SK-N-MC (cell line): ENCODE measurements around the gene DYTN.

Experiments
- DNase-seq: peaks from one replicate; pipeline ENCODE4 v3.0.0-alpha.2; 2011; ENCODE audit warnings: low read depth, low spot score
- H3K27ac ChIP-seq: fragments of 200-600 bp; sonication (generic); 2 replicates; pipeline ENCODE4 v1.5.1; 2016; ENCODE audit warnings: mixed run types
- H3K36me3 ChIP-seq: fragments of 200-600 bp; sonication (generic); 2 replicates; pipeline ENCODE4 v1.6.1; 2017; ENCODE audit warnings: antibody characterized with exemption, low read length, mixed read lengths; ENCODE audit not compliant: insufficient read depth
- H3K4me3 ChIP-seq: fragments of 200-600 bp; sonication (generic); 2 replicates; pipeline ENCODE4 v1.5.1; 2016
- H3K9ac ChIP-seq: fragments of 200-600 bp; sonication (generic); 2 replicates; pipeline ENCODE4 v1.8.0; 2017; ENCODE audit warnings: mixed run types, mixed read lengths; ENCODE audit not compliant: insufficient read length
- H3K9me3 ChIP-seq: fragments of 200-600 bp; sonication (generic); 2 replicates; pipeline ENCODE4 v1.6.1; 2017; ENCODE audit warnings: low read depth, mild to moderate bottlenecking, antibody characterized with exemption, low read length, moderate library complexity, mixed read lengths
- EZH2 ChIP-seq: fragments of 200-600 bp; sonication (generic); IDR thresholded peaks from one replicate; pipeline ENCODE4 v1.6.1; 2017; ENCODE audit warnings: antibody characterized with exemption
- FOXP2 ChIP-seq: optimal IDR thresholded peaks from 2 replicates; pipeline ENCODE3; 2011; ENCODE audit warnings: mild to moderate bottlenecking, moderate library complexity; ENCODE audit not compliant: insufficient read depth; ENCODE audit errors: extremely low read length, control extremely low read depth
- POLR2AphosphoS5 ChIP-seq: IDR thresholded peaks from 2 replicates; pipeline ENCODE4 v1.6.1; 2012; ENCODE audit warnings: mild to moderate bottlenecking, low read depth, low read length, borderline replicate concordance

DYTN gene

GRCh38 chr2:206718296-206718695 is at the start of gene DYTN:
Gene DYTN (minus strand): TSS chr2:206718396. CDS start chr2:206718279, 117 bp downstream.
- no peaks in the 10 kb centered on the region for H3K9me3 ChIP-seq
- H3K9ac ChIP-seq, result no peak within 1 kb of the TSS
- H3K27ac ChIP-seq, result no peak within 1 kb of the TSS
- TF ChIP-seq POLR2AphosphoS5 (no peak), FOXP2 (no peak), EZH2 (no peak)
- no peak within 1 kb of the TSS for H3K4me3 ChIP-seq
- DNase-seq, result no peak
- no peaks in the 10 kb centered on the region for H3K36me3 ChIP-seq

- Histone ChIP-seq H3K27ac (no peak overlapping the region; the same call in 1 of the 2 replicates), H3K9ac (peak overlapping the region; percentile 91), H3K36me3 (peaks cover 26% of the 10 kb centered on the region), H3K9me3 (no peaks in the 10 kb centered on the region), H3K4me3 (peak overlapping the region; percentile 83)
- no peak for DNase-seq
- TF ChIP-seq EZH2 (no peak), FOXP2 (no peak), POLR2AphosphoS5 (no peak)
Measured at GRCh38 chr2:206766057-206766930, 48.1 kb upstream of the DYTN start.

- Histone ChIP-seq H3K9me3 (no peaks in the 10 kb centered on the region), H3K4me3 (peak within 1 kb of the TSS; percentile 83), H3K9ac (peak within 1 kb of the TSS; percentile 91), H3K27ac (peak within 1 kb of the TSS; percentile 65), H3K36me3 (peaks cover 21% of the 10 kb centered on the region)
- DNase-seq, result peak; percentile 87
- TF ChIP-seq EZH2 (no peak), FOXP2 (no peak), POLR2AphosphoS5 (peak; percentile 90)
Measured at GRCh38 chr2:206765242-206766056, 47.3 kb upstream of the DYTN start, which contains the start of the genes FASTKD2 and MDH1B. Gene FASTKD2 (plus strand): TSS chr2:206765606. CDS start chr2:206766694, 1,088 bp downstream. Gene MDH1B (minus strand): TSS chr2:206765328. CDS start chr2:206765271, 57 bp downstream.

GRCh38 chr2:206764673-206765241 is 46.6 kb upstream of the DYTN start:
- Histone ChIP-seq H3K9ac (peak overlapping the region; percentile 91), H3K27ac (no peak overlapping the region), H3K9me3 (no peaks in the 10 kb centered on the region), H3K4me3 (peak overlapping the region; percentile 83), H3K36me3 (peaks cover 18% of the 10 kb centered on the region)
- DNase-seq, result no peak
- TF ChIP-seq POLR2AphosphoS5 (no peak), EZH2 (no peak), FOXP2 (no peak)

GRCh38 chr2:206756816-206757215 is 38.6 kb upstream of the DYTN start:
- Histone ChIP-seq H3K9me3 (no peaks in the 10 kb centered on the region), H3K9ac (no peak overlapping the region), H3K27ac (no peak overlapping the region), H3K36me3 (no peaks in the 10 kb centered on the region), H3K4me3 (no peak overlapping the region)
- no peak for DNase-seq
- TF ChIP-seq FOXP2 (no peak), POLR2AphosphoS5 (no peak), EZH2 (no peak)

- TF ChIP-seq POLR2AphosphoS5 (no peak), FOXP2 (no peak), EZH2 (no peak)
- Histone ChIP-seq H3K4me3 (no peak overlapping the region), H3K36me3 (no peaks in the 10 kb centered on the region)
Measured at GRCh38 chr2:206740800-206741199, 22.6 kb upstream of the DYTN start.

GRCh38 chr2:206739271-206739670 is 21.1 kb upstream of the DYTN start:
- no peak overlapping the region for H3K4me3 ChIP-seq
- no peaks in the 10 kb centered on the region for H3K9me3 ChIP-seq
- H3K27ac ChIP-seq, result no peak overlapping the region
- TF ChIP-seq FOXP2 (no peak), POLR2AphosphoS5 (no peak), EZH2 (no peak)
- no peak for DNase-seq
- H3K9ac ChIP-seq, result no peak overlapping the region
- H3K36me3 ChIP-seq, result no peaks in the 10 kb centered on the region

More at GRCh38 chr2:206740800-206741199, 22.6 kb upstream of the DYTN start:
- Histone ChIP-seq H3K9ac (no peak overlapping the region), H3K27ac (no peak overlapping the region), H3K9me3 (no peaks in the 10 kb centered on the region)
- no peak for DNase-seq
